Peyer's patch (tissue), 4 donors: ENCODE measurements around the gene NCL. TPM values are rescaled to one million over a fixed set of nuclear protein-coding genes. Genes with fewer than 3 reads are reported as not detected.

Source experiments
- DNase-seq, 3 donors: peaks; one replicate each; pipeline ENCODE4 v3.0.0-alpha.2; 2017 to 2019
- H3K27ac ChIP-seq, 4 donors: fragments of 200-600 bp; sonication (generic); one replicate each; pipeline ENCODE4 v1.5.1; 2016 to 2019
- H3K27me3 ChIP-seq, 2 donors: fragments of 200-600 bp; sonication (generic); one replicate each; pipeline ENCODE4 v1.5.1; 2019
- H3K36me3 ChIP-seq, 3 donors: fragments of 200-600 bp; sonication (generic); one replicate each; pipeline ENCODE4 v1.5.1; 2016 to 2019
- H3K4me1 ChIP-seq, 4 donors: fragments of 200-600 bp; sonication (generic); one replicate each; pipeline ENCODE4 v1.5.1; 2016 to 2019
- H3K4me3 ChIP-seq, 4 donors: fragments of 200-600 bp; sonication (generic); 1 replicate in 3 of 4; 2 replicates in 1 of 4; pipeline ENCODE4 v1.5.1; 2016 to 2019; ENCODE audit warnings: mild to moderate bottlenecking in 1 of 4
- H3K9me3 ChIP-seq, 4 donors: fragments of 200-600 bp; sonication (generic); one replicate each; pipeline ENCODE4 v1.5.1; 2016 to 2019; ENCODE audit warnings: mild to moderate bottlenecking in 1 of 4
- CTCF ChIP-seq, 6 experiments: fragments of 450-650 bp in 4 of 6; fragments of 200-600 bp in 2 of 6; sonication (generic) in 1 of 6; IDR thresholded peaks; one replicate each; pipeline ENCODE4 v1.5.1; 2017 to 2019; ENCODE audit warnings: antibody characterized with exemption in 6 of 6, mild to moderate bottlenecking in 3 of 6, moderate library complexity in 1 of 6
- POLR2A ChIP-seq, 2 donors: fragments of 450-650 bp; IDR thresholded peaks; one replicate each; pipeline ENCODE4 v1.5.1; 2017; ENCODE audit warnings: antibody characterized with exemption in 2 of 2, mild to moderate bottlenecking in 2 of 2, moderate library complexity in 2 of 2
- total RNA-seq, 4 donors: library from RNA; depleted of rRNA; stranded (reverse); fragments of >200 nt; gene quantifications; one replicate each; pipeline ENCODE4 v1.1.0, GENCODE V29; 2016

NCL gene
- total RNA-seq, 4 donors from 2014 or later = 80.7 to 661 (median 153) TPM

- Histone ChIP-seq H3K27me3 (no peaks in the 10 kb centered on the region), H3K36me3 (no peaks in the 10 kb centered on the region), H3K4me3 (no peak overlapping the region), H3K4me1 (no peaks in the 10 kb centered on the region), H3K27ac (no peak overlapping the region), H3K9me3 (no peaks in the 10 kb centered on the region)
- TF ChIP-seq POLR2A (IDR thresholded peaks at IDR 0.05) (no peak), CTCF (IDR thresholded peaks at IDR 0.05) (no peak)
- DNase-seq = no peak
Measured at GRCh38 chr2:231422056-231422455, 42.2 kb downstream of the NCL start.

DNA sequence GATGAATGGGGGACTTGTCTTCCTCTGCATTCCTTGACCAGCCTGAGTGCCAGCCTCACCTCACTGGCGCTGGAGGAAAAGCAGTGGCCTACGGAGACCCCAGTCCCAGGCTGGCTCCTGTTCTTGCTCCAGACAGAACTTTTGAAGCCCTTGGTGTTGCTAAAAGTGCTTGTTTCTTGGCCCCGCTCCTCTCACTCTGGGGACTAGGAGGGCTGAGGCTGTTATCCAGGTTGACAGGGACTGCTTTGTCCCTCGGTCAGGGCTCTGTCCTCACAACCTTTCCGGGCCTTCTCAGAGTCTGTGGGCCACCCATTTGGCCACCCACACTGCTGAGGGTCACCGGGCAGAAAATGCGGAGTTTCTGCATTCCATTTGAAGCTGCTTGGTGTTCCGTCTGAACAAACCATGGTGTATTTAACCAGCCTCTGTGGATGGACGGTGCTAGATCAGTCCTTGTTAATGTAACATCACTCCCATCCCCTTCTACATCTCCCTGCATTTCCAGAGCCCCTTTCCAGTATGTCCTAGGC, 43.2 kb downstream of the NCL start:
- no peaks in the 10 kb centered on the region for H3K27me3 ChIP-seq
- H3K36me3 ChIP-seq = no peaks in the 10 kb centered on the region
- TF ChIP-seq POLR2A (IDR thresholded peaks at IDR 0.05) (no peak), CTCF (IDR thresholded peaks at IDR 0.05) (no peak)
- no peaks in the 10 kb centered on the region for H3K9me3 ChIP-seq
- H3K27ac ChIP-seq = no peak overlapping the region
- no peak overlapping the region for H3K4me3 ChIP-seq
- DNase-seq = no peak
- no peaks in the 10 kb centered on the region for H3K4me1 ChIP-seq

- H3K9me3 ChIP-seq = no peaks in the 10 kb centered on the region
- TF ChIP-seq POLR2A (IDR thresholded peaks at IDR 0.05) (no peak), CTCF (IDR thresholded peaks at IDR 0.05) (no peak)
- H3K36me3 ChIP-seq = no peaks in the 10 kb centered on the region
- no peak for DNase-seq
- H3K27me3 ChIP-seq = no peaks in the 10 kb centered on the region
- peaks cover 0 to 5% (median 0%) of the 10 kb centered on the region in 4 donors for H3K4me1 ChIP-seq
- no peak overlapping the region for H3K4me3 ChIP-seq
- H3K27ac ChIP-seq = no peak overlapping the region
Measured at GRCh38 chr2:231418820-231419640, 45.3 kb downstream of the NCL start.

- Histone ChIP-seq H3K9me3 (no peaks in the 10 kb centered on the region), H3K36me3 (no peaks in the 10 kb centered on the region), H3K4me3 (peak overlapping the region in 1 of 4 donors; percentile 18), H3K27ac (peak overlapping the region in 3 of 4 donors; percentile 30 to 91 (median 66)), H3K27me3 (no peaks in the 10 kb centered on the region), H3K4me1 (peaks cover 0 to 9% (median 5%) of the 10 kb centered on the region in 4 donors)
- no peak for TF ChIP-seq CTCF (IDR thresholded peaks at IDR 0.05)
- DNase-seq = no peak
Measured at GRCh38 chr2:231415029-231415428, 49.3 kb downstream of the NCL start.

- Histone ChIP-seq H3K4me3 (peak overlapping the region in 2 of 4 donors; percentile 32 to 66), H3K27ac (peak overlapping the region in 3 of 4 donors; percentile 84 to 91 (median 89)), H3K9me3 (no peaks in the 10 kb centered on the region), H3K36me3 (no peaks in the 10 kb centered on the region), H3K27me3 (no peaks in the 10 kb centered on the region), H3K4me1 (peaks cover 0 to 13% (median 5%) of the 10 kb centered on the region in 4 donors)
- DNase-seq = peak in 2 of 3 donors; percentile 74 to 83
- TF ChIP-seq POLR2A (IDR thresholded peaks at IDR 0.05) (peak; percentile 65 to 72), CTCF (IDR thresholded peaks at IDR 0.05) (no peak)
Measured at GRCh38 chr2:231413921-231414476, 50.3 kb downstream of the NCL start.
